Skeletal muscle tissue (tissue), 4 donors: Measurements from ENCODE around the gene RXRB. TPM values are rescaled to one million over a fixed set of nuclear protein-coding genes. Genes with fewer than 3 reads are reported as not detected.
A peak's percentile ranks its signal among the peaks of the same experiment; 100 is the strongest.

Source experiments
- H3K27ac ChIP-seq: one replicate; pipeline ENCODE4 v1.7.0; 2013; ENCODE audit warnings: mild to moderate bottlenecking, low read depth, low read length, inconsistent platforms
- H3K27me3 ChIP-seq, 3 donors: one replicate each; pipeline ENCODE4 v1.7.0; 2013; ENCODE audit warnings: low read length in 3 of 3; ENCODE audit not compliant: control insufficient read depth in 3 of 3, insufficient read depth in 3 of 3
- H3K36me3 ChIP-seq, 3 donors: one replicate each; pipeline ENCODE4 v1.7.0; 2013; ENCODE audit warnings: low read length in 3 of 3; ENCODE audit not compliant: control insufficient read depth in 3 of 3, insufficient read depth in 3 of 3
- H3K4me1 ChIP-seq, 3 donors: one replicate each; pipeline ENCODE4 v1.7.0; 2013; ENCODE audit warnings: low read length in 3 of 3, mild to moderate bottlenecking in 3 of 3; ENCODE audit not compliant: control insufficient read depth in 3 of 3, insufficient read depth in 3 of 3
- H3K4me3 ChIP-seq, 3 donors: one replicate each; pipeline ENCODE4 v1.7.0; 2013; ENCODE audit warnings: low read length in 3 of 3
- H3K9ac ChIP-seq, 3 donors: one replicate each; pipeline ENCODE4 v1.7.0; 2013; ENCODE audit warnings: low read length in 3 of 3, mild to moderate bottlenecking in 3 of 3, moderate library complexity in 2 of 3, low read depth in 1 of 3
- H3K9me3 ChIP-seq, 3 donors: one replicate each; pipeline ENCODE4 v1.7.0; 2013; ENCODE audit warnings: low read length in 3 of 3; ENCODE audit not compliant: control insufficient read depth in 3 of 3
- total RNA-seq: library from RNA; depleted of rRNA; stranded (reverse); fragments of >200 nt; gene quantifications from one replicate; pipeline ENCODE4 v1.2.3, GENCODE V29; 2014
- donor health status: Osteomylitis.

RXRB gene
- total RNA-seq, 1 donor from 2014 or later: 17.7 TPM

DNA sequence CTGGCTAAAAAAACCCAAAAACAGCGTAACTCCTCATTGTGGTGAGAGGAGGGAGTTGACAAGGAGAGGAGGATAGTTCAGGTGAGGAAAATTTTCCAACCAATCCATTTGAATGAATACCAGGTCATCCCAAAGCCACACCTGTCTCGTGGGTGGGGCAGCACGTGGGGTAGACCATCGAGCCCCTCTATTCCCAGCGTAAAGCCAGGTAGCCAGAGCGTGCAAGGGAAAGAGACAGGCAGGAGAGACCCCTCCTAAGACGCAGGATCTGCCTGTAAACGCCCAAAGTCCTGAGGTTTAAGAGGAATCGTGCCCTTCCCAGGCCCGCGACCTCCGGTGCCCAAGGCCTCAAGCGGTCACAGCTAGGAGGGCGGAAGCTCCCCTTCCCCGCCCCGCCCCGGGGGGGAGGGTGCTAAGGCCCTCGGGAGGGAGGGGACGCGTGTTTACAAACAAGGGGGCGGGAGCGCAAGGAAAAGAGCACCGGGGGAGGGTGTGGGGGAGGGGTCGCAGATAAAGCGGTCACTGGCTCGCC is 712 bp downstream of the RXRB start:
- Histone ChIP-seq H3K27me3 (no peaks in the 10 kb centered on the region), H3K9me3 (no peaks in the 10 kb centered on the region), H3K4me1 (peaks cover 47 to 65% (median 50%) of the 10 kb centered on the region in 3 donors), H3K9ac (peak overlapping the region; percentile 95 to 100 (median 99)), H3K27ac (peak overlapping the region; percentile 94), H3K36me3 (peaks cover 49 to 62% (median 53%) of the 10 kb centered on the region in 3 donors), H3K4me3 (peak overlapping the region; percentile 94 to 99 (median 99))

DNA sequence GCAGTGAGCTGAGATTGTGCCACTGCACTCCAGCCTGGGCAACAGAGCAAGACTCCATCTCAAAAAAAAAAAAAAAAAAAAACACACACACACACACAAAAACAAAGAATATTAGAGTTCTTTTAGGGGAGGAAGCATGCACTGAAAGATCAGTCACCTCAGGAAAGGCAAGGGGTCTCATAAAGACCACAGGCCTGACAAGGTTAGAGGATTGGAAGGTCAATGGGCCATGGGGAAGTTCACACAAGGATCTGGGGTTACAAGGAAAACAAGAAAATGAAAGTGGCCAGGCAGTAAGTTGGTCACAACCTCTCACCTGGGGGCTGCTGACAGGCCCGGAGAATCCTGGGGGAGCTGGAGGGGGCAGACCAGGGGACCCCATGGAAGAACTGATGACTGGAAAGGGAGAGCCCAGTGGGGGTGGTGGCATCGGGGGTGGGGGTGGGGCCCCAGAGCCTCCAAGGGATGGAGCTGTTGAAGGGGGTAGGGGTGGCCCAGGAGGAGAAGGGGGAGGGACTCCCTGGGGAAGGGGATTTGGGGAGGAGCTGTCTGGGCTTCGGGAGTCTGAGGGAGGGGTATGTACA is 1.5 kb downstream of the RXRB start:
- Histone ChIP-seq H3K4me3 (peak overlapping the region; percentile 94 to 99 (median 99)), H3K36me3 (peaks cover 56 to 68% (median 59%) of the 10 kb centered on the region in 3 donors), H3K27me3 (no peaks in the 10 kb centered on the region), H3K9me3 (no peaks in the 10 kb centered on the region), H3K4me1 (peaks cover 44 to 59% (median 49%) of the 10 kb centered on the region in 3 donors), H3K27ac (no peak overlapping the region), H3K9ac (peak overlapping the region; percentile 95 to 100 (median 99))

GRCh38 chr6:33198159-33198852 is 2.2 kb downstream of the RXRB start:
- Histone ChIP-seq H3K9me3 (no peaks in the 10 kb centered on the region), H3K4me3 (no peak overlapping the region), H3K27ac (no peak overlapping the region), H3K36me3 (peaks cover 50 to 62% (median 52%) of the 10 kb centered on the region in 3 donors), H3K27me3 (no peaks in the 10 kb centered on the region), H3K9ac (peak overlapping the region in 1 of 3 donors; percentile 40), H3K4me1 (peaks cover 37 to 53% (median 45%) of the 10 kb centered on the region in 3 donors)

- Histone ChIP-seq H3K27ac (no peak overlapping the region), H3K36me3 (peaks cover 42 to 54% (median 45%) of the 10 kb centered on the region in 3 donors), H3K4me1 (peaks cover 39 to 51% (median 43%) of the 10 kb centered on the region in 3 donors)
Observed at GRCh38 chr6:33197431-33198048, 2.9 kb downstream of the RXRB start.

DNA sequence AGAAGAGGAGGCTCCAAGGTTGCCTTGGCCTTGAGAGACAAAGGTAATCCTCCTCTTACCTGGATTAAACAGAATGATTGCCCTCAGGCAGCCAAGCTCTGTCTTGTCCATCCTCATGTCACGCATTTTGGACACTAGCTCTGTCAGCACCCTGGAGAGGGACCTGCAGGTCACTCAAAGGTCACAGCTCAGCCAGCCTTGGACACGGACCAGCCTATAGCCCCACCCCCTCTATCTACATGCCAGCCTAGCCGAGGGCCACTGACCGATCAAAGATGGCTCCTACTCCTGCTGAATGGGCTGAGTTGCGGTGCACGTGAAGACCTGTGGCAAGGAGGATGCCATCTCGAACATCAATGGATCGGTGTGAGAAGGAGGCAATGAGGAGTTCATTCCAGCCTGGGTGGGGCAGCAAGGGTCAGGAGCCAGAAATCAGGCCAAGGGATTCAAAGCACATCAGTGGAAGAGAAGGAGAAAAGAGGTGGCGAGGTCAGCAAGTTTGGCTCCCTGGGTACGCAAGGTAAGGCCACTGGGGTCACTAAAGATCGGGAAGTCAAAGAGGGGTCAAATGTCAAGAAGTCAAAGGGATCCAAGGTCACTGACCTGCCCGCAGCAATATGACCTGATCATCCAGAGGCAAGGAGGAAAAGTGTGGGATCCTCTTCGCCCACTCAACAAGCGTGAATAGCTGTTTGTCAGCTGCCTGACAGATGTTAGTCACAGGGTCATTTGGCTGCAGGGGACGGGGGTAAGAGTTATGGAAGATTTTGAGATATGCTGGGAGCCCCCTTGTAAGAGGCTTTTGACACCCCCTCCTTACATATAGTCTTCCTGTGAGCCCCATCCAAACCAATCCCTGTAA is 4.9 kb downstream of the RXRB start:
- peaks cover 0 to 10% (median 6%) of the 10 kb centered on the region in 3 donors for H3K27me3 ChIP-seq
- no peaks in the 10 kb centered on the region for H3K9me3 ChIP-seq
- H3K4me3 ChIP-seq: no peak overlapping the region
- no peak overlapping the region for H3K27ac ChIP-seq
- peaks cover 28 to 41% (median 37%) of the 10 kb centered on the region in 3 donors for H3K36me3 ChIP-seq
- H3K9ac ChIP-seq: no peak overlapping the region
- peaks cover 38 to 52% (median 39%) of the 10 kb centered on the region in 3 donors for H3K4me1 ChIP-seq

More at GRCh38 chr6:33197431-33198048, 2.9 kb downstream of the RXRB start:
- no peaks in the 10 kb centered on the region for H3K27me3 ChIP-seq
- H3K9ac ChIP-seq: peak overlapping the region in 2 of 3 donors; percentile 12 to 50
- H3K9me3 ChIP-seq: no peaks in the 10 kb centered on the region
- H3K4me3 ChIP-seq: no peak overlapping the region

- H3K36me3 ChIP-seq: peaks cover 28 to 41% (median 37%) of the 10 kb centered on the region in 3 donors
- H3K27me3 ChIP-seq: peaks cover under 1 to 10% (median 6%) of the 10 kb centered on the region in 3 donors
- H3K9me3 ChIP-seq: no peaks in the 10 kb centered on the region
- H3K4me1 ChIP-seq: peaks cover 35 to 49% (median 36%) of the 10 kb centered on the region in 3 donors
- no peak overlapping the region for H3K9ac ChIP-seq
- no peak overlapping the region for H3K4me3 ChIP-seq
- no peak overlapping the region for H3K27ac ChIP-seq
Observed at GRCh38 chr6:33194431-33194979, 6.0 kb downstream of the RXRB start.

DNA sequence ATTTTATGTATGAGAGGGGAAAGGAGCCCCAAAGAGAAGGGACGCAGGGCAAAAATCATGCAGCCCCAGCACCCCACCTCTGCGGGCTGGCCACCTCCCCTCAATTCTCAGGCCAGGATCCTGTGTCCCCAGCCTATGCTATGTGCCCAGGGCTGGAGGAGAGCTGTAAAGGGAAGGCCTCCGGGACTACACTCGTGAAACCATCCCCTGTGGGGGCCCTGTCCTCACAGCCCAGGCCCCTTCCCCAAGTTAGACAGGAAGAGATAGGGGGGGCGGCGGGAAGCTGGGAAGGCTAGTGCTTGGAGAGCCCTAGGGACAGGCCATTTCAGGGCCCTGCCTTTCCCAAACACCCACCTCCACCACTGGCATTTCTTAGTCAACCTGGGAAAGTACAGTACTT is 6.8 kb downstream of the RXRB start:
- Histone ChIP-seq H3K9ac (peak overlapping the region in 1 of 3 donors; percentile 6), H3K36me3 (peaks cover 28 to 41% (median 37%) of the 10 kb centered on the region in 3 donors), H3K4me1 (peaks cover 27 to 42% (median 30%) of the 10 kb centered on the region in 3 donors), H3K9me3 (no peaks in the 10 kb centered on the region), H3K27me3 (peaks cover 3 to 10% (median 6%) of the 10 kb centered on the region in 3 donors), H3K27ac (no peak overlapping the region), H3K4me3 (peak overlapping the region in 1 of 3 donors; percentile 13)

DNA sequence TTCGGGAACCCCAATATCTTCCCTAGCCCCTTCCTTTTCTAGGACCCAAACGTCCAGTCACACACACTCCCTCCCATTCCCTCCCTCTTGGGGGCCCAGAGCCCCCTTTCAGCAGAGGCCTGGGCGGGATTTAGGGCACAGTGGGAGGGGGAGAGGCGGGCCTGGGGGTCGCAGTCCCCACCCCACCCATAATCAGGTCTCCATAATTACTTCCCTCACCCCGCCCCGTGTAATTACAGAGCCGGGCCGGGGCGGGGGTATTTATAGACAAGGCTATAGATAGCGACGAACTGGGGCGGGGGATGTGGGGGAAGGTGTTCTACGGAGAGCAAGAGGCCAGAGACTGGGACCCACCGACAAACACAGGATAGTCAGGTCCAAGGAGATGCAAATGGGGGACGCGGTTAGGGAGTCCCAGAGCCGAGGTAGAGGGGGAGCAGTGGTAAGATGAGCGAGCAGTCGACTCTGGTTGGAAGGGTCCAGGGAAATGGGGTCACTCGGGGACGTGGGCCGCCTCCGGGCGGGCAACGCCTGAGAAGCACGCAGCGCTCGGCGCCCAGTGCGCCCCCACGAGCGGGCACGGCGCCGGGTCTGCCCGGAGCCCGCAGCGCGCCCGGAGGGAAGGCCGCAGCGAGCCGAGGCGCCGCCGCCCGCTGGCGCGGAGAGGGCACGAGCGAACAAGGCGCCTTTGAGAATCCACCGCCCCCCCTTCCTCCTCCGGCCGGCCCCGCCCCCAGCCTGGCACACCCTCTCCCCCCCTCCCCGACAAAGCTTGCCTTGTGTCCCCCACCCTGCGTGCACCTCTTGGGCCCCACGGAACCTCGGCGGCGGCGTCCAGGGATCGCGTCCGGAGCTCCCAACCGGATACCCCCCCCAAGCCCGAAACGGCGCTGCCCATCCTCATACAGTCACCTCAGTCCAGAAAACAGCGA is 7.5 kb downstream of the RXRB start:
- Histone ChIP-seq H3K27ac (peak overlapping the region; percentile 19), H3K4me3 (peak overlapping the region; percentile 77 to 80 (median 78)), H3K36me3 (peaks cover 23 to 37% (median 35%) of the 10 kb centered on the region in 3 donors), H3K27me3 (peaks cover 3 to 10% (median 6%) of the 10 kb centered on the region in 3 donors), H3K9ac (peak overlapping the region; percentile 70 to 83 (median 70)), H3K4me1 (peaks cover 21 to 36% (median 24%) of the 10 kb centered on the region in 3 donors), H3K9me3 (no peaks in the 10 kb centered on the region)
